Thyroid gland (tissue), 4 donors: ENCODE measurements around the gene LAMC2. TPM values are rescaled to one million over a fixed set of nuclear protein-coding genes. Genes with fewer than 3 reads are reported as not detected.
"Not testable (repeated sequence)": the region's sequence is repeated elsewhere in the genome, so short reads cannot be mapped to it uniquely, and the experiment has no call there.

Source experiments
- DNase-seq, 2 donors: peaks; one replicate each; pipeline ENCODE4 v3.0.0-alpha.2; 2019
- H3K27ac ChIP-seq, 3 donors: fragments of 200-600 bp; sonication (generic); 1 replicate in 2 of 3; 2 replicates in 1 of 3; pipeline ENCODE4 v1.5.1; 2016 to 2019; ENCODE audit warnings: mild to moderate bottlenecking in 1 of 3, moderate library complexity in 1 of 3
- H3K27me3 ChIP-seq: fragments of 200-600 bp; sonication (generic); one replicate; pipeline ENCODE4 v1.5.1; 2019
- H3K36me3 ChIP-seq, 2 donors: fragments of 200-600 bp; sonication (generic); one replicate each; pipeline ENCODE4 v1.5.1; 2016 to 2019
- H3K4me1 ChIP-seq, 2 donors: fragments of 200-600 bp; sonication (generic); one replicate each; pipeline ENCODE4 v1.5.1; 2017 to 2019
- H3K4me3 ChIP-seq, 3 donors: fragments of 200-600 bp; sonication (generic); replicated peaks in 1 of 3; 1 replicate in 2 of 3; 2 replicates in 1 of 3; pipeline ENCODE4 v1.5.1; 2016; ENCODE audit warnings: mild to moderate bottlenecking in 1 of 3
- H3K9me3 ChIP-seq: fragments of 200-600 bp; sonication (generic); one replicate; pipeline ENCODE4 v1.5.1; 2017
- CTCF ChIP-seq, 6 experiments: fragments of 200-600 bp in 3 of 6; fragments of 450-650 bp in 3 of 6; sonication (generic) in 3 of 6; IDR thresholded peaks; one replicate each; pipeline ENCODE4 v1.5.1; 2016 to 2019; ENCODE audit warnings: antibody characterized with exemption in 6 of 6, mild to moderate bottlenecking in 2 of 6, inconsistent platforms in 1 of 6, moderate library complexity in 1 of 6
- POLR2A ChIP-seq, 2 donors: fragments of 450-650 bp; IDR thresholded peaks; one replicate each; pipeline ENCODE4 v1.6.1; 2017; ENCODE audit warnings: antibody characterized with exemption in 2 of 2, mild to moderate bottlenecking in 2 of 2, moderate library complexity in 1 of 2
- WGBS, 2 donors: methylation state at CpG; one replicate each; pipeline ENCODE4 v1.1.5; 2017; 5-methylcytosine and 5-hydroxymethylcytosine counted together
- intact Hi-C: fragments of 100-400 bp; cut with DNase I; formaldehyde crosslinking; loops from one replicate; pipeline ENCODE4 v1.15.1; 2023
- total RNA-seq, 4 donors: library from RNA; depleted of rRNA; stranded (reverse); fragments of >200 nt; gene quantifications; one replicate each; pipeline ENCODE4 v1.2.3, GENCODE V29; 2016

Gene LAMC2
- total RNA-seq, 4 donors from 2014 or later: 24.3 to 53.4 (median 27.9) TPM

- H3K27me3 ChIP-seq: no peaks in the 10 kb centered on the region
- DNase-seq: no peak
- intact Hi-C loops: no loop called here
- H3K4me3 ChIP-seq: no peak overlapping the region
- peaks cover 23 to 26% of the 10 kb centered on the region in 2 donors for H3K4me1 ChIP-seq
- TF ChIP-seq CTCF (IDR thresholded peaks at IDR 0.05) (no peak), POLR2A (IDR thresholded peaks at IDR 0.05) (no peak)
- H3K9me3 ChIP-seq: no peaks in the 10 kb centered on the region
- no peaks in the 10 kb centered on the region for H3K36me3 ChIP-seq
- 69 to 76% methylated on average over 5 to 7 of the region's 7 CpGs for WGBS, 2 donors
- H3K27ac ChIP-seq: peak overlapping the region in 2 of 3 donors; percentile 17 to 27
These were observed 81.8 kb downstream of the LAMC2 start for GRCh38 chr1:183267646-183268431.

- H3K27ac ChIP-seq: peak overlapping the region in 2 of 3 donors; percentile 41 to 52
- H3K9me3 ChIP-seq: no peaks in the 10 kb centered on the region
- intact Hi-C loops: no loop called here
- no peak overlapping the region for H3K4me3 ChIP-seq
- no peak for TF ChIP-seq POLR2A (IDR thresholded peaks at IDR 0.05)
- WGBS, 2 donors: 34 to 53% methylated on average over 3 to 5 of the region's 5 CpGs
- peaks cover 25 to 30% of the 10 kb centered on the region in 2 donors for H3K4me1 ChIP-seq
- DNase-seq: no peak
- no peaks in the 10 kb centered on the region for H3K36me3 ChIP-seq
- H3K27me3 ChIP-seq: no peaks in the 10 kb centered on the region
These were observed 84.6 kb downstream of the LAMC2 start for GRCh38 chr1:183270541-183271141.

GRCh38 chr1:183272390-183272848 is 86.4 kb downstream of the LAMC2 start:
- no peak for TF ChIP-seq POLR2A (IDR thresholded peaks at IDR 0.05)
- TF ChIP-seq CTCF (IDR thresholded peaks at IDR 0.05): no peak
- H3K9me3 ChIP-seq: no peaks in the 10 kb centered on the region
- no peaks in the 10 kb centered on the region for H3K36me3 ChIP-seq
- 75 to 78% methylated on average over 4 of the region's 4 CpGs for WGBS, 2 donors
- H3K27me3 ChIP-seq: no peaks in the 10 kb centered on the region
- H3K4me3 ChIP-seq: no peak overlapping the region
- DNase-seq: no peak
- peak overlapping the region in 2 of 3 donors; percentile 41 to 52 for H3K27ac ChIP-seq
- H3K4me1 ChIP-seq: peaks cover 25 to 30% of the 10 kb centered on the region in 2 donors
- intact Hi-C loops: no loop called here

GRCh38 chr1:183273300-183273699 is 87.2 kb downstream of the LAMC2 start:
- intact Hi-C loops: no loop called here
- Histone ChIP-seq H3K27me3 (no peaks in the 10 kb centered on the region), H3K4me1 (peaks cover 25 to 32% of the 10 kb centered on the region in 2 donors), H3K4me3 (no peak overlapping the region), H3K9me3 (no peaks in the 10 kb centered on the region), H3K36me3 (no peaks in the 10 kb centered on the region), H3K27ac (peak overlapping the region in 2 of 3 donors; percentile 41 to 52)
- DNase-seq: no peak
- TF ChIP-seq CTCF (IDR thresholded peaks at IDR 0.05) (no peak), POLR2A (IDR thresholded peaks at IDR 0.05) (no peak)
- 94 to 96% methylated on average over 5 of the region's 5 CpGs for WGBS, 2 donors

GRCh38 chr1:183273984-183274383 is 87.9 kb downstream of the LAMC2 start:
- Histone ChIP-seq H3K27ac (peak overlapping the region; percentile 35 to 56 (median 52)), H3K4me1 (peaks cover 29 to 39% of the 10 kb centered on the region in 2 donors)
- WGBS, 2 donors: 59 to 62% methylated on average over 4 of the region's 4 CpGs
- H3K9me3 ChIP-seq, intact Hi-C loops, H3K36me3 ChIP-seq, H3K4me3 ChIP-seq, H3K27me3 ChIP-seq: not testable (repeated sequence)
- peak; percentile 77 to 81 for DNase-seq

GRCh38 chr1:183274836-183275235 is 88.8 kb downstream of the LAMC2 start:
- intact Hi-C loops: no loop called here
- H3K4me3 ChIP-seq: no peak overlapping the region
- H3K36me3 ChIP-seq: no peaks in the 10 kb centered on the region
- H3K27ac ChIP-seq: peak overlapping the region in 1 of 3 donors; percentile 17
- H3K4me1 ChIP-seq: peaks cover 34 to 48% of the 10 kb centered on the region in 2 donors
- no peak for DNase-seq
- no peak for TF ChIP-seq POLR2A (IDR thresholded peaks at IDR 0.05)
- TF ChIP-seq CTCF (IDR thresholded peaks at IDR 0.05): no peak
- H3K27me3 ChIP-seq: no peaks in the 10 kb centered on the region
- H3K9me3 ChIP-seq: no peaks in the 10 kb centered on the region
- WGBS, 2 donors: 86 to 93% methylated on average over 3 of the region's 3 CpGs
